HepG2 (cell line): ENCODE measurements around the gene CCM2. TPM values are rescaled to one million over a fixed set of nuclear protein-coding genes. Genes with fewer than 3 reads are reported as not detected.

Experiments used
- CHD2 ChIP-seq: IDR thresholded peaks from 2 replicates; pipeline ENCODE4 v1.6.1; 2011; ENCODE audit warnings: low read depth, low read length, improper control_type of control experiment
- DMAP1 ChIP-seq: IDR thresholded peaks from 2 replicates; pipeline ENCODE4 v1.6.1; 2016
- ELF1 ChIP-seq: sonication (generic); formaldehyde crosslinking; IDR thresholded peaks from 2 replicates; pipeline ENCODE4 v1.4.0; 2020; ENCODE audit warnings: missing genetic modification reagents
- GABPB1 ChIP-seq: IDR thresholded peaks from 2 replicates; pipeline ENCODE4 v1.6.1; 2016; ENCODE audit warnings: mild to moderate bottlenecking, missing genetic modification reagents, moderate library complexity, missing compliant biosample characterization
- HCFC1 ChIP-seq: fragments of 150-350 bp; IDR thresholded peaks from 2 replicates; pipeline ENCODE4 v1.6.1; 2014; ENCODE audit warnings: low read depth, low read length
- HNRNPLL ChIP-seq: fragments of 200-400 bp; formaldehyde crosslinking; IDR thresholded peaks from 2 replicates; pipeline ENCODE4 v1.6.1; 2017; ENCODE audit warnings: mild to moderate bottlenecking, low read depth, low read length; ENCODE audit not compliant: poor library complexity, severe bottlenecking
- HOXA3 ChIP-seq: sonication (generic); formaldehyde crosslinking; IDR thresholded peaks from 2 replicates; pipeline ENCODE4 v1.5.0; 2020; ENCODE audit warnings: missing genetic modification reagents
- ISX ChIP-seq: sonication (generic); formaldehyde crosslinking; conservative IDR thresholded peaks from 2 replicates; pipeline ENCODE4 v1.5.0; 2020; ENCODE audit warnings: missing genetic modification reagents
- KDM4B ChIP-seq: sonication (generic); formaldehyde crosslinking; IDR thresholded peaks from 2 replicates; pipeline ENCODE4 v1.4.0; 2020; ENCODE audit warnings: missing genetic modification reagents
- KLF13 ChIP-seq: sonication (generic); formaldehyde crosslinking; IDR thresholded peaks from 2 replicates; pipeline ENCODE4 v1.4.0; 2020; ENCODE audit warnings: mild to moderate bottlenecking, missing genetic modification reagents
- MBD4 ChIP-seq: IDR thresholded peaks from 2 replicates; pipeline ENCODE4 v1.6.1; 2012; ENCODE audit warnings: low read length, inconsistent platforms, borderline replicate concordance
- MED8 ChIP-seq: sonication (generic); formaldehyde crosslinking; IDR thresholded peaks from 2 replicates; pipeline ENCODE4 v1.8.1; 2023; ENCODE audit warnings: mild to moderate bottlenecking, missing genetic modification reagents; ENCODE audit not compliant: insufficient replicate concordance
- MIXL1 ChIP-seq: IDR thresholded peaks from 2 replicates; pipeline ENCODE4 v1.6.1; 2016
- NR2F1 ChIP-seq, 2 experiments: fragments of 450-650 bp in 1 of 2; formaldehyde crosslinking in 1 of 2; IDR thresholded peaks; 2 replicates each; pipeline versions ENCODE4 v1.5.0 to v1.6.1; 2016 to 2020; ENCODE audit warnings: mild to moderate bottlenecking in 1 of 2, missing compliant biosample characterization in 1 of 2, missing genetic modification reagents in 1 of 2, moderate library complexity in 1 of 2
- NR2F6 ChIP-seq, 2 experiments: IDR thresholded peaks; 2 replicates each; pipeline ENCODE4 v1.6.1; 2016; ENCODE audit warnings: antibody characterized with exemption in 1 of 2, mild to moderate bottlenecking in 1 of 2
- POLR2G ChIP-seq: fragments of 200-400 bp; formaldehyde crosslinking; IDR thresholded peaks from 2 replicates; pipeline ENCODE4 v1.6.1; 2018; ENCODE audit warnings: mild to moderate bottlenecking, low read depth, low read length, moderate library complexity
- SCMH1 ChIP-seq: sonication (generic); formaldehyde crosslinking; IDR thresholded peaks from 2 replicates; pipeline ENCODE4 v1.9.0; 2021; ENCODE audit warnings: missing genetic modification reagents, mild to moderate bottlenecking, borderline replicate concordance
- SIN3A ChIP-seq: IDR thresholded peaks from 2 replicates; pipeline ENCODE4 v1.6.1; 2011; ENCODE audit warnings: low read depth, mild to moderate bottlenecking, control low read depth, low read length, borderline replicate concordance
- SIN3B ChIP-seq: fragments of 150-350 bp; IDR thresholded peaks from 2 replicates; pipeline ENCODE4 v1.6.1; 2014; ENCODE audit warnings: low read length
- SNAI1 ChIP-seq: sonication (generic); formaldehyde crosslinking; IDR thresholded peaks from 2 replicates; pipeline ENCODE4 v1.5.0; 2020; ENCODE audit warnings: mild to moderate bottlenecking, missing genetic modification reagents, borderline replicate concordance
- SUZ12 ChIP-seq: fragments of 150-350 bp; IDR thresholded peaks from 2 replicates; pipeline ENCODE4 v1.6.1; 2014; ENCODE audit warnings: low read depth, low read length
- TAF15 ChIP-seq: fragments of 200-400 bp; formaldehyde crosslinking; IDR thresholded peaks from one replicate; pipeline ENCODE4 v1.6.1; 2018; ENCODE audit warnings: mild to moderate bottlenecking, low read depth, low read length; ENCODE audit not compliant: poor library complexity, severe bottlenecking
- TGIF2 ChIP-seq: IDR thresholded peaks from 2 replicates; pipeline ENCODE4 v1.6.1; 2016; ENCODE audit warnings: control low read depth, missing compliant biosample characterization
- ZFP36L2 ChIP-seq: sonication (generic); formaldehyde crosslinking; IDR thresholded peaks from 2 replicates; pipeline ENCODE4 v1.4.0; 2020; ENCODE audit warnings: missing genetic modification reagents
- ZNF207 ChIP-seq: fragments of 450-650 bp; IDR thresholded peaks from 2 replicates; pipeline ENCODE4 v1.6.1; 2016; ENCODE audit warnings: antibody characterized with exemption, borderline replicate concordance
- ZNF605 ChIP-seq: sonication (generic); formaldehyde crosslinking; IDR thresholded peaks from 2 replicates; pipeline ENCODE4 v1.8.0; 2022; ENCODE audit warnings: mild to moderate bottlenecking, missing genetic modification reagents
- ZNF678 ChIP-seq: sonication (generic); formaldehyde crosslinking; IDR thresholded peaks from 2 replicates; pipeline ENCODE4 v1.4.0; 2020; ENCODE audit warnings: mild to moderate bottlenecking, missing genetic modification reagents
- ZNF773 ChIP-seq: sonication (generic); formaldehyde crosslinking; IDR thresholded peaks from 2 replicates; pipeline ENCODE4 v1.4.0; 2020; ENCODE audit warnings: missing genetic modification reagents, borderline replicate concordance
- ZNF781 ChIP-seq: sonication (generic); formaldehyde crosslinking; IDR thresholded peaks from 2 replicates; pipeline ENCODE4 v1.5.1; 2020; ENCODE audit warnings: borderline replicate concordance, mild to moderate bottlenecking, missing genetic modification reagents; ENCODE audit errors: not compliant biosample characterization
- polyA plus RNA-seq, 8 experiments: library from polyadenylated mRNA; depleted of rRNA in 3 of 8; stranded (reverse) in 7 of 8; unstranded in 1 of 8; fragments of >200 nt; fragmentation: Illumina TruSeq in 4 of 8; extraction: Trizol in 4 of 8; gene quantifications; 2 replicates each; pipeline versions ENCODE4 v1.2.1 to v1.2.3, GENCODE V29; 2011 to 2016; ENCODE audit warnings: low read depth in 4 of 8, missing spikeins in 1 of 8, mixed read lengths in 1 of 8; ENCODE audit not compliant: insufficient read depth in 1 of 8
- total RNA-seq, 5 experiments: library from RNA; depleted of rRNA; stranded (reverse); fragments of >200 nt; fragmentation: Illumina TruSeq; extraction: Trizol; gene quantifications; 2 replicates each; pipeline ENCODE4 v1.2.3, GENCODE V29; 2016; ENCODE audit warnings: low read depth in 1 of 5
- TF ChIP-seq, protein P1 (sequence below): sonication (generic); formaldehyde crosslinking; IDR thresholded peaks from 2 replicates; pipeline ENCODE4 v1.4.0; 2020; ENCODE audit warnings: mild to moderate bottlenecking, low read depth, missing genetic modification reagents
- TF ChIP-seq, protein P2 (sequence below): sonication (generic); formaldehyde crosslinking; IDR thresholded peaks from 2 replicates; pipeline ENCODE4 v1.4.0; 2020; ENCODE audit warnings: missing genetic modification reagents

CCM2 gene
- total and polyA plus RNA-seq, 2 of the 13 experiments (the other 11 are each of a cell fraction or from before 2014, with no cell fraction given): 13.7 to 15.8 TPM

DNA sequence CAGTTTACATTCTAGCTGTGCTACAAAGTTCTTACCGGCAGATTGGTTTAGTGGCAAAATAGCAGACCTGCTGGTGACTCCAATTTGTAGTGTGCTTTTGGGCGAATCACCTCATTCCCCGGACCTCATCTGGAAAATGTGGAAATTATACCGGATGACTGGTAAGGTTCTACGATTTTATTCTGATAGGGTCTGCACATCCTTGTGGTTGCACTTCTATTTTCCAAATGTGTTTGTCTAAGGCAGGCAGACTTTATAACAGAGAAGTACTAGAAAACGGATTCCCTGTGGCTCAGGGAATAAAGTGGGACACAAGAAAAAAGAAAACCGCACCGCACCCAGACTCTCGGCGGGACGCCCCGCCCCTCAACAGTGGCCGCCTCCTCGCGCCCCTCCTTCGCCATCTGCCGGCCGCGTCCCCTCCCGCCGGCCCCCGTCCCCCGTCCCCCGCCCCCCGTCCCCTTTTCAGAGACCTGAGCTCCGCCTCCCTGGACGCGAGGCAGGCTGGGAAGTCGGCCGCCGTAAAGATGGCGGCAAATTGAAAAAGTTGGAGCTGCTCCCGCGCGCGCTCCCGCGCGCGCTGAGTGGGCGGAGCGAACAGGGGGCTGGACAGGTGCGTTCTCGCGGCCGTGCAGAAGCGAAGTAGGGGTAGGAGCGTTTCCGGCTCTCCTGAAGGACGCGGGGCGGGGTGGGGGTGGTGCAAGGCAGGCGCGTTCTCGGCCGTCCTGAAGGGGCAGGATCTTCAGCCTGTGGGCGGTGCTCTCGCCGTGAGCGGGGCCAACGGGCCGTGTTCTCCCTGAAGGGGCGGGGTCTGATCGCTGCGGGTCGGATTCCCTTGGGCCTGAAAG is 532 bp upstream of the CCM2 start (continued):
- TF ChIP-seq MIXL1 (no peak), HCFC1 (0 out of 2 replicates have a peak, but pooled peaks have one; percentile 27), SUZ12 (peak; percentile 24; the same call in 1 of the 2 replicates), ELF1 (CRISPR knock-in tag) (peak; percentile 48; the same call in 1 of the 2 replicates), ZNF781 (CRISPR knock-in tag) (no peak), MBD4 (no peak), MED8 (CRISPR knock-in tag) (peak; percentile 36), SIN3A (peak; percentile 70; the same call in 1 of the 2 replicates), SCMH1 (CRISPR knock-in tag) (no peak), SIN3B (peak; percentile 77; the same call in 1 of the 2 replicates), HNRNPLL (peak; percentile 62), ZNF773 (CRISPR knock-in tag) (no peak), GABPB1 (CRISPR knock-in tag) (peak; percentile 83), TAF15 (no peak), CHD2 (peak; percentile 85), ZFP36L2 (CRISPR knock-in tag) (no peak), ZNF207 (no peak), TGIF2 (CRISPR knock-in tag) (0 out of 2 replicates have a peak, but pooled peaks have one; percentile 26), NR2F1 (CRISPR knock-in tag; IDR thresholded peaks at IDR 0.05) (no peak), POLR2G (peak; percentile 51; the same call in 1 of the 2 replicates), HOXA3 (peak; percentile 78; the same call in 1 of the 2 replicates), DMAP1 (CRISPR knock-in tag) (no peak), ZNF678 (CRISPR knock-in tag) (no peak), SNAI1 (CRISPR knock-in tag) (no peak), ZNF605 (CRISPR knock-in tag) (no peak), NR2F6 (IDR thresholded peaks at IDR 0.05) (no peak), NR2F6 (CRISPR knock-in tag; IDR thresholded peaks at IDR 0.05) (no peak), KLF13 (CRISPR knock-in tag) (no peak), ISX (CRISPR knock-in tag) (no peak), KDM4B (CRISPR knock-in tag) (no peak)
- TF ChIP-seq, protein P1, sequence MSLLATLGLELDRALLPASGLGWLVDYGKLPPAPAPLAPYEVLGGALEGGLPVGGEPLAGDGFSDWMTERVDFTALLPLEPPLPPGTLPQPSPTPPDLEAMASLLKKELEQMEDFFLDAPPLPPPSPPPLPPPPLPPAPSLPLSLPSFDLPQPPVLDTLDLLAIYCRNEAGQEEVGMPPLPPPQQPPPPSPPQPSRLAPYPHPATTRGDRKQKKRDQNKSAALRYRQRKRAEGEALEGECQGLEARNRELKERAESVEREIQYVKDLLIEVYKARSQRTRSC (CRISPR knock-in tag): no peak
- TF ChIP-seq, protein P2, sequence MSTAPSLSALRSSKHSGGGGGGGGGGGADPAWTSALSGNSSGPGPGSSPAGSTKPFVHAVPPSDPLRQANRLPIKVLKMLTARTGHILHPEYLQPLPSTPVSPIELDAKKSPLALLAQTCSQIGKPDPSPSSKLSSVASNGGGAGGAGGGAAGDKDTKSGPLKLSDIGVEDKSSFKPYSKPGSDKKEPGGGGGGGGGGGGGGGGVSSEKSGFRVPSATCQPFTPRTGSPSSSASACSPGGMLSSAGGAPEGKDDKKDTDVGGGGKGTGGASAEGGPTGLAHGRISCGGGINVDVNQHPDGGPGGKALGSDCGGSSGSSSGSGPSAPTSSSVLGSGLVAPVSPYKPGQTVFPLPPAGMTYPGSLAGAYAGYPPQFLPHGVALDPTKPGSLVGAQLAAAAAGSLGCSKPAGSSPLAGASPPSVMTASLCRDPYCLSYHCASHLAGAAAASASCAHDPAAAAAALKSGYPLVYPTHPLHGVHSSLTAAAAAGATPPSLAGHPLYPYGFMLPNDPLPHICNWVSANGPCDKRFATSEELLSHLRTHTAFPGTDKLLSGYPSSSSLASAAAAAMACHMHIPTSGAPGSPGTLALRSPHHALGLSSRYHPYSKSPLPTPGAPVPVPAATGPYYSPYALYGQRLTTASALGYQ (CRISPR knock-in tag): no peak
